Prostate gland (tissue), 2 donors: ENCODE results near the gene ATF6. TPM values are rescaled to one million over a fixed set of nuclear protein-coding genes. Genes with fewer than 3 reads are reported as not detected.

Source experiments
- DNase-seq: peaks from one replicate; pipeline ENCODE4 v3.0.0-alpha.2; 2019; ENCODE audit warnings: low spot score
- H3K27ac ChIP-seq, 2 donors: fragments of 200-600 bp; sonication (generic); 2 replicates each; pipeline ENCODE4 v1.5.1; 2017 to 2019
- H3K27me3 ChIP-seq: fragments of 200-600 bp; sonication (generic); replicated peaks from 2 replicates; pipeline ENCODE4 v1.5.1; 2019; ENCODE audit not compliant: insufficient read depth
- H3K36me3 ChIP-seq, 2 donors: fragments of 200-600 bp; sonication (generic); 1 replicate in 1 of 2; 2 replicates in 1 of 2; pipeline versions ENCODE4 v1.5.1 to v1.8.1; 2017 to 2019
- H3K4me1 ChIP-seq: fragments of 200-600 bp; sonication (generic); replicated peaks from 2 replicates; pipeline ENCODE4 v1.5.1; 2019
- H3K4me3 ChIP-seq, 2 donors: fragments of 200-600 bp; sonication (generic); 2 replicates each; pipeline ENCODE4 v1.5.1; 2017 to 2019
- H3K9me3 ChIP-seq: fragments of 200-600 bp; sonication (generic); 2 replicates; pipeline ENCODE4 v1.5.1; 2017
- POLR2A ChIP-seq: fragments of 450-650 bp; IDR thresholded peaks from one replicate; pipeline ENCODE4 v1.6.1; 2016; ENCODE audit warnings: antibody characterized with exemption, mild to moderate bottlenecking
- POLR2AphosphoS5 ChIP-seq: sonication (generic); formaldehyde crosslinking; IDR thresholded peaks from one replicate; pipeline ENCODE4 v1.6.1; 2017; ENCODE audit warnings: antibody characterized with exemption
- WGBS: methylation state at CpG from one replicate; pipeline ENCODE4 v1.1.5; 2018; 5-methylcytosine and 5-hydroxymethylcytosine counted together
- intact Hi-C: fragments of 100-400 bp; cut with DNase I; formaldehyde crosslinking; loops from one replicate; pipeline ENCODE4 v1.14.2; 2022
- total RNA-seq, 2 donors: library from RNA; depleted of rRNA; stranded (reverse); fragments of >200 nt; gene quantifications; one replicate each; pipeline ENCODE4 v1.1.0, GENCODE V29; 2016
- TF ChIP-seq, protein P1 (sequence below), 4 experiments: fragments of 200-600 bp in 2 of 4; fragments of 450-650 bp in 2 of 4; sonication (generic) in 2 of 4; IDR thresholded peaks; 1 replicate in 3 of 4; 2 replicates in 1 of 4; pipeline ENCODE4 v1.5.1; 2016 to 2019; ENCODE audit warnings: antibody characterized with exemption in 4 of 4, mild to moderate bottlenecking in 2 of 4, moderate library complexity in 2 of 4

Gene ATF6
- total RNA-seq, 2 donors from 2014 or later = 34.6 to 38.9 TPM

DNA sequence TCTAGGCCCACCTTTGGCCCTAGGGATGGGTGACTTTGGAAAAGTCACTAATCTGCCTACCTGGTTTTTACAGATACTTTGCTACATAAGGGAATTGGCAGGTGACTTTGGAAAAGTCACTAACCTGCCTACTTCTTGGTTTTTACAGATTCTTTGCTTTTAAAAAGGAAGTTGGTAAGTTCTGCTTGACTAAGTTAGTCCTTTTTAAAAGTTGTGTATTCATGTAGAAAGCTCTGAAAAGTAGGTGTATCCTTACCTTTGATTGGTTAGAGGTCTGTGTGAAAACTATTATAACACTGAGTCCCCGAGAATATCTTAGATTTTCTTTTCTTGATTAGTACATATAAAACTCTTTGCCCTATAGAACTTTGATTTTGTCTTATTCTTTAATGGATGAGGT, 12.4 kb downstream of the ATF6 start:
- intact Hi-C loops = no loop called here
- Histone ChIP-seq H3K4me3 (no peak overlapping the region), H3K27me3 (no peaks in the 10 kb centered on the region), H3K27ac (no peak overlapping the region), H3K36me3 (no peaks in the 10 kb centered on the region), H3K9me3 (no peaks in the 10 kb centered on the region), H3K4me1 (no peaks in the 10 kb centered on the region)
- TF ChIP-seq POLR2AphosphoS5 = no peak
- no peak for TF ChIP-seq POLR2A
- WGBS = 95% methylated on average over 1 of the region's 1 CpG
- DNase-seq = no peak

DNA sequence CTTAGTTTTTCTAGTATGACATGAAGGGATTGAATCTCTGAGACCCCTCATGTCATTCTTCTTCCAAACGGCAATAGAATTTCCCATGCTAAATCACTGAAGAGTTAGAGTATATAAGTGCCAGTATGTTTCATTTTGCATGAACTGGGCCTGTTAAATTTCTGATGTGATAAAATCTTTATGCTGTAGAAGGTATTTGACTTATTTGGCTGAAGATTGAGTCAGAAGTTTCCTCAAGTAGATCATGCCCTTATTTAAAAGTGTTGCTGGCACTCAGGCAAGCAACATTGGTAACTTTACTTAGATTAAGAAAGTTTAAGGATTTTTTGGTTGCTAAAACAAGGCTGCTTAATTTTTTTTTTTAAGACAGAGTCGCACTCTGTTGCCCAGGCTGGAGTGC, 13.3 kb downstream of the ATF6 start:
- no peak for DNase-seq
- TF ChIP-seq POLR2A (no peak), POLR2AphosphoS5 (no peak)
- TF ChIP-seq, protein P1, sequence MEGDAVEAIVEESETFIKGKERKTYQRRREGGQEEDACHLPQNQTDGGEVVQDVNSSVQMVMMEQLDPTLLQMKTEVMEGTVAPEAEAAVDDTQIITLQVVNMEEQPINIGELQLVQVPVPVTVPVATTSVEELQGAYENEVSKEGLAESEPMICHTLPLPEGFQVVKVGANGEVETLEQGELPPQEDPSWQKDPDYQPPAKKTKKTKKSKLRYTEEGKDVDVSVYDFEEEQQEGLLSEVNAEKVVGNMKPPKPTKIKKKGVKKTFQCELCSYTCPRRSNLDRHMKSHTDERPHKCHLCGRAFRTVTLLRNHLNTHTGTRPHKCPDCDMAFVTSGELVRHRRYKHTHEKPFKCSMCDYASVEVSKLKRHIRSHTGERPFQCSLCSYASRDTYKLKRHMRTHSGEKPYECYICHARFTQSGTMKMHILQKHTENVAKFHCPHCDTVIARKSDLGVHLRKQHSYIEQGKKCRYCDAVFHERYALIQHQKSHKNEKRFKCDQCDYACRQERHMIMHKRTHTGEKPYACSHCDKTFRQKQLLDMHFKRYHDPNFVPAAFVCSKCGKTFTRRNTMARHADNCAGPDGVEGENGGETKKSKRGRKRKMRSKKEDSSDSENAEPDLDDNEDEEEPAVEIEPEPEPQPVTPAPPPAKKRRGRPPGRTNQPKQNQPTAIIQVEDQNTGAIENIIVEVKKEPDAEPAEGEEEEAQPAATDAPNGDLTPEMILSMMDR (IDR thresholded peaks at IDR 0.05) = no peak
- Histone ChIP-seq H3K27me3 (no peaks in the 10 kb centered on the region), H3K9me3 (no peaks in the 10 kb centered on the region), H3K36me3 (no peaks in the 10 kb centered on the region), H3K4me3 (no peak overlapping the region), H3K4me1 (no peaks in the 10 kb centered on the region), H3K27ac (no peak overlapping the region)
- intact Hi-C loops = no loop called here
- 65% methylated on average over 2 of the region's 2 CpGs for WGBS

DNA sequence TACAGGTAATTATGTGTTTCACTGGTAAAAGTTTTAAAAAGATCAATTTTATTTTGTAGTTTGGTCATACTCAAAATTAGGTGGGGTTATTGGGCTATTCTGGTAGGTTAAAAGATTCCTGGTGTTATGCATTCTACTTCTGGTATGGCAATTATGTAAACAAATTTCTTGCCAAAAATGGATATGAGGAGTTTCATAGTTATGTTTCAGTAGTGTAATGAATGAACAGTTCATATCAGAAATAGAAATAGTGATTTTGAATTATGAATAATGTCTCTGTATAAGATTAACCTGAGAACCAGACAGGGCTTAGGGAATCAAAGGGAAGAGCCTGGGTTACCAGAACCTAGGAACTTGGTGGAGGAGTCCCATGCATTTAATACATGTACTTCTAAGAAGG, 15.9 kb downstream of the ATF6 start:
- DNase-seq = no peak
- no peaks in the 10 kb centered on the region for H3K36me3 ChIP-seq
- TF ChIP-seq POLR2A (no peak), POLR2AphosphoS5 (no peak)
- TF ChIP-seq, protein P1 (IDR thresholded peaks at IDR 0.05) = no peak
- intact Hi-C loops = no loop called here
- H3K27me3 ChIP-seq = no peaks in the 10 kb centered on the region
- H3K27ac ChIP-seq = no peak overlapping the region
- no peak overlapping the region for H3K4me3 ChIP-seq
- no peaks in the 10 kb centered on the region for H3K4me1 ChIP-seq
- no peaks in the 10 kb centered on the region for H3K9me3 ChIP-seq

DNA sequence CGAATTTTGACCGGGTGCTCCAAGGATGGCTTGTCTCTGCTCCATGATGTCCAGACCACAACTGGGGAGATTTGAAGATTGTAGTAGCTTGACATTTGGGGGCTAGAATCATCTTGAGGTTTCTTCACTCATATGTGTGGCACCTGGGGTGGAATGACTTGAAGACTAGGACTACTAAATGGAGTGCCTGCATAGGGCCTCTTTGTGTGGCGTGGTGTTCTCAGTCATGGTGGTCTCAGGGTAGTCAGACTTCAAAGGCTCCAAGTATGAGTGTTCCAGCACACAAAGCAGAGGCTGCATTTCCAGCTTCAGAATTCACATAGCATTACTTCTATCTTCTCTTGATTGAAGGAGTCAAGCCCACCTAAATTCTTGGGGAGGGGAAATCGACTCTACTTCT, 16.8 kb downstream of the ATF6 start:
- no peaks in the 10 kb centered on the region for H3K9me3 ChIP-seq
- TF ChIP-seq, protein P1 (IDR thresholded peaks at IDR 0.05) = no peak
- TF ChIP-seq POLR2A (no peak), POLR2AphosphoS5 (no peak)
- no peak overlapping the region for H3K4me3 ChIP-seq
- intact Hi-C loops = no loop called here
- H3K36me3 ChIP-seq = no peaks in the 10 kb centered on the region
- H3K27ac ChIP-seq = no peak overlapping the region
- 92% methylated on average over 4 of the region's 4 CpGs for WGBS
- no peak for DNase-seq
- no peaks in the 10 kb centered on the region for H3K4me1 ChIP-seq
- no peaks in the 10 kb centered on the region for H3K27me3 ChIP-seq

DNA sequence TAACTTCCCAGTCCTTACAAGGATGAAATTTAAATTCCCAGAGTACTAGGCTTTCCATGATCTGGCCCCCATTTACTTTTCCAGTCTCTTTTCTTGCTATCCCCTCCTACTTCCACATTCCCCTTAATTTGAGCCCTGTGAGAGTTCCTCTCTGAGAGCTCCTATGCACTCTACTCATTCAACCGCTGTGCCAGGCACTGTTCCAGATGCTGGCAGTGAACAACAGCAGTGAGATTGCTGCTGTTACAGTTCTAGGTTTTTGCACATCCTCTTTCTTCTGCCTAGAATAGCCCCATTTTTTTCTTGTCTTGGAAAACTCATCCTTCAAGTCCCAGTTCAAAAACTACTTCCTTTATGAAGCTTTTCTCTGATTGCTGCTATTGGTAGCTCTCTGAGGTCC, 18.8 kb downstream of the ATF6 start:
- no peak overlapping the region for H3K27ac ChIP-seq
- TF ChIP-seq POLR2AphosphoS5 (no peak), POLR2A (no peak)
- TF ChIP-seq, protein P1 (IDR thresholded peaks at IDR 0.05) = no peak
- no peaks in the 10 kb centered on the region for H3K27me3 ChIP-seq
- no peaks in the 10 kb centered on the region for H3K36me3 ChIP-seq
- H3K4me1 ChIP-seq = no peaks in the 10 kb centered on the region
- WGBS = 89% methylated on average over 1 of the region's 1 CpG
- H3K9me3 ChIP-seq = no peaks in the 10 kb centered on the region
- no peak for DNase-seq
- H3K4me3 ChIP-seq = no peak overlapping the region
- intact Hi-C loops = no loop called here
